ENCODE data around the gene RARRES1.

The RARRES1 gene

GRCh38 chr3:158731938-158732855 lies at the start of gene RARRES1:
Gene RARRES1, minus strand, starts transcription at chr3:158732457. Its CDS starts 42 bp downstream, at chr3:158732415.
- no peak for DNase-seq

- no peak for DNase-seq
Measured at GRCh38 chr3:158781849-158782248, 49.6 kb upstream of the RARRES1 start.

GRCh38 chr3:158781191-158781590 lies 48.9 kb upstream of the RARRES1 start:
- DNase-seq, result no peak

GRCh38 chr3:158780766-158781165 lies 48.5 kb upstream of the RARRES1 start:
- no peak for DNase-seq

GRCh38 chr3:158777161-158777873 lies 45.1 kb upstream of the RARRES1 start:
- no peak for DNase-seq

- DNase-seq, result no peak
Measured at GRCh38 chr3:158776531-158776930, 44.3 kb upstream of the RARRES1 start.

- no peak for DNase-seq
Measured at GRCh38 chr3:158775426-158776410, 43.5 kb upstream of the RARRES1 start.

- DNase-seq, result no peak
Measured at GRCh38 chr3:158774965-158775364, 42.7 kb upstream of the RARRES1 start.

- no peak for DNase-seq
Measured at GRCh38 chr3:158773845-158774830, 41.9 kb upstream of the RARRES1 start.

GRCh38 chr3:158773166-158773565 lies 40.9 kb upstream of the RARRES1 start:
- DNase-seq, result no peak

GRCh38 chr3:158771982-158772381 lies 39.7 kb upstream of the RARRES1 start:
- DNase-seq, result no peak

- no peak for DNase-seq
Measured at GRCh38 chr3:158771577-158771976, 39.3 kb upstream of the RARRES1 start.

GRCh38 chr3:158770741-158771350 lies 38.6 kb upstream of the RARRES1 start:
- DNase-seq, result no peak

GRCh38 chr3:158769952-158770740 lies 37.9 kb upstream of the RARRES1 start:
- no peak for DNase-seq

GRCh38 chr3:158769549-158769948 lies 37.3 kb upstream of the RARRES1 start:
- DNase-seq, result no peak

- DNase-seq, result no peak
Measured at GRCh38 chr3:158768881-158769543, 36.8 kb upstream of the RARRES1 start.

GRCh38 chr3:158768361-158768787 lies 36.1 kb upstream of the RARRES1 start:
- DNase-seq, result no peak

GRCh38 chr3:158766364-158766763 lies 34.1 kb upstream of the RARRES1 start:
- DNase-seq, result no peak

- DNase-seq, result no peak
Measured at GRCh38 chr3:158765518-158766205, 33.4 kb upstream of the RARRES1 start.
